GM19240 (cell line): ENCODE measurements around the gene ATP8B1.
A peak's percentile ranks its signal among the peaks of the same experiment; 100 is the strongest.

Experiments used
- DNase-seq: peaks from one replicate; pipeline ENCODE4 v3.0.0; 2011; ENCODE audit warnings: low spot score; ENCODE audit not compliant: insufficient read length

The ATP8B1 gene

GRCh38 chr18:57630002-57630753 lies 172.9 kb downstream of the ATP8B1 start:
- peak; percentile 77 for DNase-seq

- DNase-seq: no peak
Measured at GRCh38 chr18:57629422-57629821, 173.7 kb downstream of the ATP8B1 start.

- DNase-seq: no peak
Measured at GRCh38 chr18:57627488-57627887, 175.6 kb downstream of the ATP8B1 start.

GRCh38 chr18:57624988-57625387 lies 178.1 kb downstream of the ATP8B1 start:
- DNase-seq: no peak

GRCh38 chr18:57621246-57621604 lies 181.9 kb downstream of the ATP8B1 start:
- DNase-seq: no peak

- DNase-seq: no peak
Measured at GRCh38 chr18:57619876-57620275, 183.2 kb downstream of the ATP8B1 start.

- no peak for DNase-seq
Measured at GRCh38 chr18:57618910-57619309, 184.2 kb downstream of the ATP8B1 start.

GRCh38 chr18:57603871-57604270 lies 199.2 kb downstream of the ATP8B1 start:
- no peak for DNase-seq
